ENCODE measurements around the gene UGT1A4.

GRCh38 chr2:233779722-233780121 is 61.2 kb downstream of the UGT1A4 start:
- TF ChIP-seq EHMT2 (IDR thresholded peaks at IDR 0.05) (no peak), PRPF4 (IDR thresholded peaks at IDR 0.05; ENCODE audit: insufficient read depth, low read depth, low read length, poor library complexity, severe bottlenecking) (no peak), DLX4 (CRISPR knock-in tag; IDR thresholded peaks at IDR 0.05) (no peak), CTCF (IDR thresholded peaks at IDR 0.05 in 2 of 3, conservative IDR thresholded peaks at IDR 0.05 in 1 of 3; ENCODE audit: insufficient read depth in 2 of 3, low read depth in 1 of 3, low read length in 3 of 3) (no peak), ZFPM2 (CRISPR knock-in tag; IDR thresholded peaks at IDR 0.05) (no peak), NEUROD1 (IDR thresholded peaks at IDR 0.05; ENCODE audit: borderline replicate concordance, low read depth, low read length, partially characterized antibody) (no peak), PTBP1 (IDR thresholded peaks at IDR 0.05; ENCODE audit: low read depth, low read length) (no peak), SRSF1 (IDR thresholded peaks at IDR 0.05; ENCODE audit: low read depth, low read length) (no peak), ZBTB33 (CRISPR knock-in tag; IDR thresholded peaks at IDR 0.05) (no peak), STAG1 (CRISPR knock-in tag; IDR thresholded peaks at IDR 0.05; ENCODE audit: borderline replicate concordance) (no peak), SIN3A (IDR thresholded peaks at IDR 0.05; ENCODE audit: borderline replicate concordance in 2 of 2, control insufficient read depth in 1 of 2, low read depth in 2 of 2, low read length in 2 of 2) (no peak)

Data from K562 (cell line).